Epithelial cell of proximal tubule (primary cell): ENCODE results near the gene ALKBH7. TPM values are rescaled to one million over a fixed set of nuclear protein-coding genes. Genes with fewer than 3 reads are reported as not detected.
A peak's percentile ranks its signal among the peaks of the same experiment; 100 is the strongest.
"Not testable (repeated sequence)": the region's sequence is repeated elsewhere in the genome, so short reads cannot be mapped to it uniquely, and the experiment has no call there.

Experiments
- DNase-seq: peaks from one replicate; pipeline ENCODE4 v3.0.0-alpha.2; 2011; ENCODE audit warnings: low read depth
- H3K4me3 ChIP-seq: 2 replicates; pipeline ENCODE4 v1.5.1; 2011; ENCODE audit warnings: low read depth, mild to moderate bottlenecking, low read length
- total RNA-seq: library from RNA; depleted of rRNA; stranded (reverse); fragments of >200 nt; gene quantifications from 2 replicates; pipeline ENCODE4 v1.2.3, GENCODE V29; 2015
- TF ChIP-seq, protein P1 (sequence below): conservative IDR thresholded peaks from 2 replicates; pipeline ENCODE4 v1.5.1; 2012; ENCODE audit warnings: low read depth, mild to moderate bottlenecking, low read length

Gene ALKBH7
- total RNA-seq, 1 donor from 2014 or later = 56.4 TPM

DNA sequence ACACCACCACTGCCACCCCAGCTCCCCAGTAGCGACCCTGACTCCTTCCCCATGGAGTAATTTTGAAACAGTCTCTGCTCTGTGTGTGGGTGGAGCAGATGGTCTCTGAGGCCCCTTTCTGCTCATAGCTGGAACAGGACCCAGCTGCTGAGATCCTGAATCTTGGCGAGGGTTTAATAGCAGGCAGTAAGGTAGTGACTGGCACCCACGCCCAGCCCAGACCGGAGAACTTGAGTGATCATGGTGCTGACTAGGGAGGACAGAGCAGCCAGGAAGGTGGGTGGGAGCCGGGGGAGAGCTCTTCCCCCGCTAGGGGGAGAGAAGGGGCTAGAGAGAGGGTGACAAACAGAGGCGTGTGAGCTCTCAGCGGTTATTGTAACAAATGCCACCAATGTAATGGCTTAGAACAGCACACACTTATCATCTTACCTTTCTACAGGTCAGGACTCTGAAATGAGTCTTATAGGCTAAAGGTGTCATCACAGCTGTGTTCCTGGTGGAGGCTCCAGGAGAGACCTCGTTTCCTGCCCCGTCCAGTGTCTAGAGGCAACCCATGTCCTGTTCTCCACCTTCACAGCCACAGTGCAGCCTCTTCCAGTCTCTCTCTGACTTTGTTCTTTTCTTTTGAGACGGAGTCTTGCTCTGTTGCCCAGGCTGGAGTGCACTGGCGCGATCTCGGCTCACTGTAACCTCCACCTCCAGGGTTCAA is 31.9 kb upstream of the ALKBH7 start:
- DNase-seq = no peak
- TF ChIP-seq, protein P1, sequence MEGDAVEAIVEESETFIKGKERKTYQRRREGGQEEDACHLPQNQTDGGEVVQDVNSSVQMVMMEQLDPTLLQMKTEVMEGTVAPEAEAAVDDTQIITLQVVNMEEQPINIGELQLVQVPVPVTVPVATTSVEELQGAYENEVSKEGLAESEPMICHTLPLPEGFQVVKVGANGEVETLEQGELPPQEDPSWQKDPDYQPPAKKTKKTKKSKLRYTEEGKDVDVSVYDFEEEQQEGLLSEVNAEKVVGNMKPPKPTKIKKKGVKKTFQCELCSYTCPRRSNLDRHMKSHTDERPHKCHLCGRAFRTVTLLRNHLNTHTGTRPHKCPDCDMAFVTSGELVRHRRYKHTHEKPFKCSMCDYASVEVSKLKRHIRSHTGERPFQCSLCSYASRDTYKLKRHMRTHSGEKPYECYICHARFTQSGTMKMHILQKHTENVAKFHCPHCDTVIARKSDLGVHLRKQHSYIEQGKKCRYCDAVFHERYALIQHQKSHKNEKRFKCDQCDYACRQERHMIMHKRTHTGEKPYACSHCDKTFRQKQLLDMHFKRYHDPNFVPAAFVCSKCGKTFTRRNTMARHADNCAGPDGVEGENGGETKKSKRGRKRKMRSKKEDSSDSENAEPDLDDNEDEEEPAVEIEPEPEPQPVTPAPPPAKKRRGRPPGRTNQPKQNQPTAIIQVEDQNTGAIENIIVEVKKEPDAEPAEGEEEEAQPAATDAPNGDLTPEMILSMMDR = no peak
- no peak overlapping the region for H3K4me3 ChIP-seq

GRCh38 chr19:6343462-6343861 is 29.1 kb upstream of the ALKBH7 start:
- DNase-seq = no peak
- H3K4me3 ChIP-seq = no peak overlapping the region
- TF ChIP-seq, protein P1 = no peak

DNA sequence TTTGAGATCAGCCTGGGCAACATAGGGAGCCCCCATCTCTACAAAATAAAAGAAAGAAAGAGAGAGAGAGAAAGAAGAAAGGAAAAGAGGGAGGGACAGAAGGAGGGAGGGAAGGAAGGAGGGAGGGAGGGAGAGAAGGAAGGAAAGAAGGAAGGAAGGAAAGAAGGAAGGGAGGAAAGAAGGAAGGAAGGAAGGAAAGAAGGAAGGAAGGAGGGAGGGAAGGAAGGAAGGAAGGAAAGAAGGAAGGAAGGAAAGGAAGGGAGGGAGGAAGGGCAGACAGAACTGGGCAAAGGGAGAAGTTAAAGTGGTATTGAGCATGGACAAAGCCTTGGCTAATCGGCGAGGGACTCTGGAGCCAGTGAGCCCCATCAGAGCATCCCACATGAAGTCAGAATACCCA is 23.3 kb upstream of the ALKBH7 start:
- not testable (repeated sequence) for H3K4me3 ChIP-seq, DNase-seq

DNA sequence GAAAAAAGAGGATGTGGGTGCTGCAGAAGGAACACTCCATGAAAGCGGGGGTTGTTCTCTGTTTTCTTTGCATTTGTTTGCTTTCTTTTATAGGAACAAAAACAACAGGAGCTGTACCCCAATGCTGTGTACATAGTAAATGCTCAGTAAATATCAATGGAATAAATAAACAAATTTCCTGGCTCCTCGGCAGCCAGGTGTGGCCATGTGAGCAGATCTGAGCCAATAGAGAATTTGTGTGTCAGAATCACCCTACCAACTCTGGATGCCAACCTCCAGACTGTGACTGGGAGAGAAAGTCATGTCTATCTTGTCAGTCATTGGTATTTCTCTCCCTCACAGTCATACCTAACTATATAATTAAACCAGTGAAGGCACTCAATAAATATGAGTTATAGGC is 21.9 kb upstream of the ALKBH7 start:
- no peak overlapping the region for H3K4me3 ChIP-seq
- TF ChIP-seq, protein P1 = no peak
- DNase-seq = no peak

GRCh38 chr19:6352381-6353165 is 20.0 kb upstream of the ALKBH7 start:
- DNase-seq = no peak
- TF ChIP-seq, protein P1 = no peak
- no peak overlapping the region for H3K4me3 ChIP-seq

DNA sequence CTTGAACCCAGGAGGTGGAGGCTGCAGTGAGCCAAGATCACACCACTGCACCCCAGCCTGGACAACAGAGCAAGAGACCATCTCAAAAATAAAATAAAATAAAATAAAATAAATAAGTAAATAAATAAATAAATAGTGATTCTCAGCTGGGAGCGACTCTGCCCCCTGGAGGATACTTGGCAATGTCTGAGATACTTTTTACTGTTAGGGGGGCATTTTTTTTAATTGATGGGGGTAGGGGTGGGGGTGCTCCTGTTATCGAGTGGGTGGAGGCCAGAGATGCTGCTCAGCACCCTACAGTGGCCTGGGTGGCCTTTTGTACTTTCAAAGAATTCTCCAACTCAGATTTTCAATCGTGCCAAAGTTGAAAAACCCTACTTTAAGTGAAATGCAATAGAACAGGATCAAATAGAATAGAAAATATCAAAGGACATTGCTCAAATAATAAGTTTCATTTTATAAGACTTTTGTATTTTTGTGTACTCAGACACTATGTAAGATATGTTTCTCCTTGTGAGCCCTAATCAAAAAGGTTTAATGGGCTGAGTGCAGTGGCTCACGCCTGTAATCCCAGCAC is 18.4 kb upstream of the ALKBH7 start:
- no peak for DNase-seq
- H3K4me3 ChIP-seq = no peak overlapping the region
- TF ChIP-seq, protein P1 = peak; percentile 61

DNA sequence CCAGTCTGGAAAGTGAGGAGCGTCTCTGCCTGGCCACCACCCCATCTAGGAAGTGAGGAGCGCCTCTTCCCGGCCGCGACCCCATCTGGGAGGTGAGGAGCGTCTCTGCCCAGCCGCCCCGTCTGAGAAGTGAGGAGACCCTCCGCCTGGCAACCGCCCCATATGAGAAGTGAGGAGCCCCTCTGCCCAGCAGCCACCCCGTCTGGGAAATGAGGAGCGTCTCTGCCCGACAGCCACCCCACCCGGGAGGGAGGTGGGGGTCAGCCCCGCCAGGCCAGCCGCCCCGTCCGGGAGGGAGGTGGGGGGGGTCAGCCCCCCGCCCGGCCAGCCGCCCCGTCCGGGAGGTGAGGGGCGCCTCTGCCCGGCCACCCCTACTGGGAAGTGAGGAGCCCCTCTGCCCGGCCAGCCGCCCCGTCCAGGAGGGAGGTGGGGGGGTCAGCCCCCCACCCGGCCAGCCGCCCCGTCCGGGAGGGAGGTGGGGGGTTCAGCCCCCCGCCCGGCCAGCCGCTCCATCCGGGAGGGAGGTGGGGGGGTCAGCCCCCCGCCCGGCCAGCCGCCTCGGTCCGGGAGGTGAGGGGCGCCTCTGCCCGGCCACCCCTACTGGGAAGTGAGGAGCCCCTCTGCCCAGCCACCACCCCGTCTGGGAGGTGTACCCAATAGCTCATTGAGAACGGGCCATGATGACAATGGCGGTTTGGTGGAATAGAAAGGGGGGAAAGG is 17.1 kb upstream of the ALKBH7 start:
- not testable (repeated sequence) for DNase-seq

More for the DNA sequence above, 17.1 kb upstream of the ALKBH7 start:
- H3K4me3 ChIP-seq = not testable (repeated sequence)
